Astrocyte of the spinal cord (primary cell): ENCODE measurements around the gene CDC25B.

Source experiments
- DNase-seq: peaks from one replicate; pipeline ENCODE4 v3.0.0; 2011; ENCODE audit warnings: low read depth, low spot score
- H3K4me3 ChIP-seq: 2 replicates; pipeline ENCODE4 v1.5.1; 2011; ENCODE audit warnings: low read depth, mild to moderate bottlenecking, low read length, moderate library complexity
- in situ Hi-C: cut with HindIII; loops from 2 replicates; pipeline ENCODE4 v1.10.0; 2017; ENCODE audit warnings: low sequenced_read_pairs
- TF ChIP-seq, protein P1 (sequence below): IDR thresholded peaks from 2 replicates; pipeline ENCODE4 v1.5.1; 2012; ENCODE audit warnings: low read depth, mild to moderate bottlenecking, low read length, inconsistent platforms

CDC25B gene

GRCh38 chr20:3768342-3769130, 27.6 kb upstream of the CDC25B start:
- peak overlapping the region; percentile 74 for H3K4me3 ChIP-seq
- in situ Hi-C loops: no loop called here
- DNase-seq: peak; percentile 74

DNA sequence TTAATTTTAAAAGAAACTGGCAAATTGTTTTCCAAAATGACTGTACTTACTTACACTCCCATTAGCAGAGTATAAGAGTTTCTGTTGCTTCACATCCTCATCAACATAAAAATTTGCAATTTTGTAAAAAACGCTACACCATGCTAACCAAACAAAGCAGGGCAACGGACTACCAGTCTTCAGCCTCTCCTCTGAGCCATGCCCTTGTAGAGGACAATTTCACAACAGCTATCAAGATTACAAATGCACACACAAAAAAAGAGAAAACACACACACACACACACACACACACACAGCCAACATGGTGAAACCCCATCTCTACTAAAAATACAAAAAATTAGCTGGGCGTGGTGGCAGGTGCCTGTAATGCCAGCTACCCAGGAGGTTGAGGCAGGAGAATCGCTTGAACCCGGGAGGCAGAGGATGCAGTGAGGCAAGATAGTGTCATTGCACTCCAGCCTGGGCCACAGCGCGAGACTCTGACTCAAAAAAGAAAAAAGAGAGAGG, 24.5 kb upstream of the CDC25B start:
- no peak overlapping the region for H3K4me3 ChIP-seq
- no peak for DNase-seq
- TF ChIP-seq, protein P1, sequence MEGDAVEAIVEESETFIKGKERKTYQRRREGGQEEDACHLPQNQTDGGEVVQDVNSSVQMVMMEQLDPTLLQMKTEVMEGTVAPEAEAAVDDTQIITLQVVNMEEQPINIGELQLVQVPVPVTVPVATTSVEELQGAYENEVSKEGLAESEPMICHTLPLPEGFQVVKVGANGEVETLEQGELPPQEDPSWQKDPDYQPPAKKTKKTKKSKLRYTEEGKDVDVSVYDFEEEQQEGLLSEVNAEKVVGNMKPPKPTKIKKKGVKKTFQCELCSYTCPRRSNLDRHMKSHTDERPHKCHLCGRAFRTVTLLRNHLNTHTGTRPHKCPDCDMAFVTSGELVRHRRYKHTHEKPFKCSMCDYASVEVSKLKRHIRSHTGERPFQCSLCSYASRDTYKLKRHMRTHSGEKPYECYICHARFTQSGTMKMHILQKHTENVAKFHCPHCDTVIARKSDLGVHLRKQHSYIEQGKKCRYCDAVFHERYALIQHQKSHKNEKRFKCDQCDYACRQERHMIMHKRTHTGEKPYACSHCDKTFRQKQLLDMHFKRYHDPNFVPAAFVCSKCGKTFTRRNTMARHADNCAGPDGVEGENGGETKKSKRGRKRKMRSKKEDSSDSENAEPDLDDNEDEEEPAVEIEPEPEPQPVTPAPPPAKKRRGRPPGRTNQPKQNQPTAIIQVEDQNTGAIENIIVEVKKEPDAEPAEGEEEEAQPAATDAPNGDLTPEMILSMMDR: no peak
- in situ Hi-C loops: no loop called here

More at GRCh38 chr20:3768342-3769130, 27.6 kb upstream of the CDC25B start:
- TF ChIP-seq, protein P1: peak; percentile 55

DNA sequence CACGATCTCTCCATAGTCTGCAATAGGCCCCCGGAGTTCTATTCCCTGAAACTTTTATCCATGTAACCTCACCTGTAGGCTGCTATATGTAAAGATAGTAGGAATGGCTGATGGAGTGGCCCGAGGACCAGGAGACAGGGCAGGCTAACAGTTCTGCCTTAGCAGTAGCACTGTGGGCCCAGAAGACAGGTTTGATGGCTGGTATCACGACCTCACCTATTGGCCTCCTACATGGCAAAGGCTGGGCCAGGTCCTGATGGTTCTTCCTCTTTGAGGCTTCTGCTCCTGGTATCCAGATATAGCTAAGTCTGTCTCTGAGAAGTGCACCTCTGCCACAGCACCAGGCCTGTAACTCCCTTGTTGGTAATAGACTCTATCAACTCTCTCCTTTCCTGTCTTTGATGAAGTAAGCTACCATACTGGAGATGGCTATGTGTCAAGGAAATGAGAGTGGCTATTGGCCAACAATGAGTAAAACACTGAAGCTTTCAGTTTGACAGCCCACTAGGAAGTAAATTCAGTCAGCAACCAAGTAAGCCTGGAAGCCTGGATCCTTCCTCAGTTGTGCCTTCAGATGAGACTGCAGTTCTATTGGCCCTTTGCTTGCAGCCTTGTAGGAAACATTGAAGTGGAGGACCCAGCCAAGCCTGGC, 20.5 kb upstream of the CDC25B start:
- no peak for DNase-seq
- H3K4me3 ChIP-seq: no peak overlapping the region
- in situ Hi-C loops: no loop called here
- TF ChIP-seq, protein P1: no peak

DNA sequence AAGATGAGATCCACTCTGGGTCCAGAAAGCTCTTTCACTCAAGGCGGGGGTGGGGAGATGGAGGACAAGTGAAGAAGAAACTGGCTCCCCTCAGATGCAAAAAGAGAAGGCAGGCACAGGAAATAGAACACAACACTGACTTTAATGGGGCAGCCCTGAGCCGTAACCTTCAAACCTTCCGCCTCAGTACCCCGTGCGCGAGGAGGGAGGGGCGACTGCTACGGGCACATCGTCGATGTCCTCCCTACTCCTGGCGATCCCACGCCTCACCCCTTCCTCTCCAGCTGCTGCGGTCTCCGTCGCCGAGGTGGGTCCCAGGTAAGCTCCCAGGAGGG, 18.8 kb upstream of the CDC25B start:
- in situ Hi-C loops: no loop called here
- peak overlapping the region; percentile 42 for H3K4me3 ChIP-seq
- no peak for DNase-seq
- TF ChIP-seq, protein P1: no peak

DNA sequence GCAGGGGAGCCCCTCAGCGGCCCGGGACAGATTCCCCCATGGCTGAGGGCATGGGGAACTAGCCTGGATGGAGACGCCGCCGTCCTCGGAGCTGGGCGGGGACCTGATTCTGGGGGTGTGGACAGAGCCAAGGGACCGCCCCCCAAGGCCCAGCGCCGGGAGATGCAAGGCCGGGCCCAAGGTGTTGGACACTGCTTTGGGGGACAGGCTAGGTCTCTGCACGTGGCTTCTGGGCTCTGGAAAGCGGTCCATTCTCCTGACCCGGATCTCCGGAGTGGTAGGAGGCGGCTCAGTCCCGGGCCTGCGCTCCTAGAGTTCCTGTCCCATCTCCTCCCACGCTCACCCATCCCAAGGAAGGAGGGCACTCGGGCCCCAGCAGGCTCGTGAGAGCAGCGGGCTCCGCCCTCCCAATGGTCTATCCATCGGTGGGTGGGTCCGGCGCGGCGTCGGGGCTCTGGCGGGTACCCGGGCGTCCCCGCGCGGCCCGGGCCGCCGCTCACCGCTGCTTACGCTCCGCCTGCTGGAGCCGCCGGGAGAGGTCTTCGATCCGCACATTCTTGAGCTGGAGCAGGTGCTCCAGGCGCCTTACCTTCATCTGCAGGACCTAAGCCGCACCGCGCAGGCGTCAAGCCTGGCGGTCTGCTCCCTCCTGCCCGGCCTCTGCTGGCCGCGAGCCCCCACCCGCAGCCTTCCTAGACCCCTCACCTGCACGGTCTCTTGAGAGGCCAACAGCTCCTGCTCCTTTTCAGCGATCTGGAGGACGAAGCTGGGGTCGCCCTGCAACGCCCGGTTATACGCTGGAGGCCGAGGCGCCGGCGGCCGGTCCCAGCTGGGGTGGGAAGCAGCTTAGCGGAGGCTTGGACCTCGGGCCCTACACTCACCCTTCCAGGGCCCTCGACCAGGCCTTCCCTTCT, 18.1 kb upstream of the CDC25B start:
- DNase-seq: no peak
- in situ Hi-C loops: no loop called here
- peak overlapping the region; percentile 42 for H3K4me3 ChIP-seq
- TF ChIP-seq, protein P1: no peak

DNA sequence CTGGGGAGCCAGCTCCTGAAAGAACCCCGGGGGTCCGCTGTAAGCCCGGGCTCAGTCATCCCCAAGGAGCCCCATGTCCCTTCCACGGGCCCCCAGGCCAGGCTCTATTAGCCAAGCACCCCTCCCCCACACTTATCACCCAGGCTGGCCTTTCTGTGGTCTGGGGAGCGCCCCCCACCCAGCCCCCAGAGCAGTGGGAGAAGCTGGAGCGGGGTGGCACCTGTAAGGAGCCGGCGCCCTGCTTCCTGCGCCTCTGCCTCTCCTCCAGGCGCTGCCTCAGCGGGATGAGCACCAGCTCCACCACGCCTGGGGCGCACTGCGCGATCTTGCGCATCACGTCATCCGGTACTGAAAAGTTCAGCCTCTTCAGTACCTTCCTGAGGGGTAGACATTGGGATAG, 17.1 kb upstream of the CDC25B start:
- H3K4me3 ChIP-seq: no peak overlapping the region
- no peak for DNase-seq
- TF ChIP-seq, protein P1: no peak
- in situ Hi-C loops: no loop called here
